ENCODE results near the gene NCOR1.
"Not testable (repeated sequence)": the region's sequence is repeated elsewhere in the genome, so short reads cannot be mapped to it uniquely, and the experiment has no call there.

NCOR1 gene

DNA sequence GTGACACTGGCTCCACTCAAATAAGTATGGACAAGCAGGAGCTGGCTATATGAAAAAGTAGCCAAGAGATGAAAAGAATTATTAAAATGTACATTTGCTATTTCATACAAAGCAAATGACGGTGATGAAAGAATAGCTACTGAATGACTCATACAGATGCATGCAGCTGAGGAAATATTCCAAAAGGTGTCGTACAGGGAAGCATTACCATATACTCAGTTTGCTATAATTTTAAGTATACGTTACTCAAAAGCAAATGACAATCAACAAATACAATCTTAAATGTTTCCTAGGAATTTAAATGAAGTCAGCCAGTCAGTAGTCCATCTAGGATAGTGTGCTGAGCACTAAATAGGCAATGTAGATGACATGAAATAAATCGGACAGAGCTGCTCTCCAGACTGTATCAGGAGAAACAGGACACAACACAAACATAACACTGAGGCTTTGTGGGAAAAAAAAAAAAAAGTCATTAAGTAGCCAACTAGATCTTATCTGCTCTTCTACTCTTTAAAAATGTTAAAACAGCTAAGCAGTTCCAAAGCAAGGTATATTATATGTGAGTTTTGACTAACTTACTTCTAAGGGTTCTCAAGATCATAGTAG, 65.0 kb downstream of the NCOR1 start:
- Histone ChIP-seq H3K27ac (ENCODE audit: low read depth, low read length, severe bottlenecking) (no peak overlapping the region), H3K4me3 (ENCODE audit: extremely low read depth, insufficient read depth, low read length, poor library complexity, severe bottlenecking) (no peak overlapping the region), H3K36me3 (ENCODE audit: control insufficient read depth, insufficient read depth, low read length) (peaks cover 61% of the 10 kb centered on the region), H3K9me3 (ENCODE audit: control insufficient read depth, low read length) (no peaks in the 10 kb centered on the region), H3K4me1 (ENCODE audit: control insufficient read depth, insufficient read depth, low read length, poor library complexity, severe bottlenecking) (no peaks in the 10 kb centered on the region)
- WGBS, 2 experiments (ENCODE audit: insufficient coverage in 2 of 2) = no CpG with 5 or more reads among the region's 4 CpGs

GRCh38 chr17:16148596-16148995, 66.7 kb downstream of the NCOR1 start:
- H3K27ac ChIP-seq (ENCODE audit: low read depth, low read length, severe bottlenecking) = no peak overlapping the region
- H3K4me1 ChIP-seq (ENCODE audit: control insufficient read depth, insufficient read depth, low read length, poor library complexity, severe bottlenecking) = no peaks in the 10 kb centered on the region
- no peak overlapping the region for H3K4me3 ChIP-seq (ENCODE audit: extremely low read depth, insufficient read depth, low read length, poor library complexity, severe bottlenecking)
- 100% methylated on average over 1 of the region's 2 CpGs; no CpG with 5 or more reads in 1 of the 2 experiments for WGBS, 2 experiments (ENCODE audit: insufficient coverage in 2 of 2)
- H3K9me3 ChIP-seq (ENCODE audit: control insufficient read depth, low read length) = no peaks in the 10 kb centered on the region
- peaks cover 58% of the 10 kb centered on the region for H3K36me3 ChIP-seq (ENCODE audit: control insufficient read depth, insufficient read depth, low read length)

GRCh38 chr17:16145319-16145890, 69.9 kb downstream of the NCOR1 start:
- not testable (repeated sequence) for H3K27ac ChIP-seq (ENCODE audit: low read depth, low read length, severe bottlenecking); H3K4me1 ChIP-seq (ENCODE audit: control insufficient read depth, insufficient read depth, low read length, poor library complexity, severe bottlenecking); H3K4me3 ChIP-seq (ENCODE audit: extremely low read depth, insufficient read depth, low read length, poor library complexity, severe bottlenecking); H3K9me3 ChIP-seq (ENCODE audit: control insufficient read depth, low read length)
- 95 to 97% methylated on average over 12 to 31 of the region's 40 CpGs for WGBS, 2 experiments (ENCODE audit: insufficient coverage in 2 of 2)
- H3K36me3 ChIP-seq (ENCODE audit: control insufficient read depth, insufficient read depth, low read length) = peaks cover 59% of the 10 kb centered on the region

GRCh38 chr17:16141685-16142084, 73.6 kb downstream of the NCOR1 start:
- peaks cover 57% of the 10 kb centered on the region for H3K36me3 ChIP-seq (ENCODE audit: control insufficient read depth, insufficient read depth, low read length)
- H3K27ac ChIP-seq (ENCODE audit: low read depth, low read length, severe bottlenecking) = no peak overlapping the region
- no peaks in the 10 kb centered on the region for H3K4me1 ChIP-seq (ENCODE audit: control insufficient read depth, insufficient read depth, low read length, poor library complexity, severe bottlenecking)
- H3K9me3 ChIP-seq (ENCODE audit: control insufficient read depth, low read length) = no peaks in the 10 kb centered on the region
- no peak overlapping the region for H3K4me3 ChIP-seq (ENCODE audit: extremely low read depth, insufficient read depth, low read length, poor library complexity, severe bottlenecking)

DNA sequence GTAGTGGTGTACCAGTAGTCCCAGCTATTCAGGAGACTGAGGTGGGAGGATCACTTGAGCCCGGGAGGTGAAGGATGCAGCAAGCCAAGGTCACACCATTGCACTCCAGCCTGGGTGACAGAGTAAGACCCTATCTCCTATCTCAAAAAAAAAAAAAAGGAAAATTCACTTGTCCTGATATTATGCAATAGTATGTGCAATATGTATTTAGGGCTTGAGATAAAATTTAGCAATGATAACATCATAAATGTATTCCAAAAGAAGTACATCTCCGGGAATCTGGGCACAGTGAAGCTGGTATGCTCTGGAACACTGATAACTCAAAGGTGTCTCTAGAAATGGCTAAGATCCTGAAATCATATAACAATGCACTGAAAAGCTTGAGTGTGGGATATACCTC, 74.5 kb downstream of the NCOR1 start:
- Histone ChIP-seq H3K4me1 (ENCODE audit: control insufficient read depth, insufficient read depth, low read length, poor library complexity, severe bottlenecking) (no peaks in the 10 kb centered on the region), H3K27ac (ENCODE audit: low read depth, low read length, severe bottlenecking) (no peak overlapping the region), H3K4me3 (ENCODE audit: extremely low read depth, insufficient read depth, low read length, poor library complexity, severe bottlenecking) (no peak overlapping the region), H3K36me3 (ENCODE audit: control insufficient read depth, insufficient read depth, low read length) (peaks cover 57% of the 10 kb centered on the region), H3K9me3 (ENCODE audit: control insufficient read depth, low read length) (no peaks in the 10 kb centered on the region)
- no CpG with 5 or more reads among the region's 2 CpGs for WGBS, 2 experiments (ENCODE audit: insufficient coverage in 2 of 2)

GRCh38 chr17:16135461-16135860, 79.9 kb downstream of the NCOR1 start:
- Histone ChIP-seq H3K4me1 (ENCODE audit: control insufficient read depth, insufficient read depth, low read length, poor library complexity, severe bottlenecking) (no peaks in the 10 kb centered on the region), H3K27ac (ENCODE audit: low read depth, low read length, severe bottlenecking) (no peak overlapping the region), H3K9me3 (ENCODE audit: control insufficient read depth, low read length) (no peaks in the 10 kb centered on the region), H3K4me3 (ENCODE audit: extremely low read depth, insufficient read depth, low read length, poor library complexity, severe bottlenecking) (no peak overlapping the region), H3K36me3 (ENCODE audit: control insufficient read depth, insufficient read depth, low read length) (peaks cover 64% of the 10 kb centered on the region)
- 93 to 94% methylated on average over 3 of the region's 5 CpGs for WGBS, 2 experiments (ENCODE audit: insufficient coverage in 2 of 2)

GRCh38 chr17:16131593-16131992, 83.7 kb downstream of the NCOR1 start:
- H3K4me1 ChIP-seq (ENCODE audit: control insufficient read depth, insufficient read depth, low read length, poor library complexity, severe bottlenecking) = no peaks in the 10 kb centered on the region
- H3K27ac ChIP-seq (ENCODE audit: low read depth, low read length, severe bottlenecking) = no peak overlapping the region
- 100% methylated on average over 2 to 3 of the region's 3 CpGs for WGBS, 2 experiments (ENCODE audit: insufficient coverage in 2 of 2)
- peaks cover 72% of the 10 kb centered on the region for H3K36me3 ChIP-seq (ENCODE audit: control insufficient read depth, insufficient read depth, low read length)
- no peak overlapping the region for H3K4me3 ChIP-seq (ENCODE audit: extremely low read depth, insufficient read depth, low read length, poor library complexity, severe bottlenecking)
- H3K9me3 ChIP-seq (ENCODE audit: control insufficient read depth, low read length) = no peaks in the 10 kb centered on the region

GRCh38 chr17:16129441-16130205, 85.7 kb downstream of the NCOR1 start:
- Histone ChIP-seq H3K27ac (ENCODE audit: low read depth, low read length, severe bottlenecking) (no peak overlapping the region), H3K36me3 (ENCODE audit: control insufficient read depth, insufficient read depth, low read length) (peaks cover 74% of the 10 kb centered on the region), H3K4me3 (ENCODE audit: extremely low read depth, insufficient read depth, low read length, poor library complexity, severe bottlenecking) (no peak overlapping the region), H3K4me1 (ENCODE audit: control insufficient read depth, insufficient read depth, low read length, poor library complexity, severe bottlenecking) (no peaks in the 10 kb centered on the region), H3K9me3 (ENCODE audit: control insufficient read depth, low read length) (no peaks in the 10 kb centered on the region)
- WGBS, 2 experiments (ENCODE audit: insufficient coverage in 2 of 2) = 87 to 94% methylated on average over 5 to 6 of the region's 6 CpGs

DNA sequence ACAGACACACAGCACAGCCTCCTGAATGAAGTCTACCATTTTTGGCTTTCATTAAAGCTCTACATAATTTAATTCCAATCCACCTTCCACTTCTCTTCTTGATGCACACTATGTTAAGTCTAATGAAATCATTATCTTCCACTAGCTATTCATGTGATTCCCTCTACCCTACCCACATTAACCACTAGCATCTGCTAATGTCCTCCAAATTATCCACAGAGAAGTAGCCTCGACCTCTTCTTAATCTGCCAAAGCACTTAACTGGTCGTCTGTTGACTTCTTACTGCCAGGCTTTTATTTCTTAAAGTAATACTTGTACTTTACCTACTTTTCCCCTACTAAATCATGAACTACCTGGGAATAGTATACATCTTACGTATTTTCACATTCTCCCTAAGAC, 91.8 kb downstream of the NCOR1 start:
- H3K4me3 ChIP-seq (ENCODE audit: extremely low read depth, insufficient read depth, low read length, poor library complexity, severe bottlenecking) = no peak overlapping the region
- peaks cover 78% of the 10 kb centered on the region for H3K36me3 ChIP-seq (ENCODE audit: control insufficient read depth, insufficient read depth, low read length)
- 100% methylated on average over 2 of the region's 3 CpGs for WGBS, 2 experiments (ENCODE audit: insufficient coverage in 2 of 2)
- no peak overlapping the region for H3K27ac ChIP-seq (ENCODE audit: low read depth, low read length, severe bottlenecking)
- no peaks in the 10 kb centered on the region for H3K9me3 ChIP-seq (ENCODE audit: control insufficient read depth, low read length)
- H3K4me1 ChIP-seq (ENCODE audit: control insufficient read depth, insufficient read depth, low read length, poor library complexity, severe bottlenecking) = no peaks in the 10 kb centered on the region

DNA sequence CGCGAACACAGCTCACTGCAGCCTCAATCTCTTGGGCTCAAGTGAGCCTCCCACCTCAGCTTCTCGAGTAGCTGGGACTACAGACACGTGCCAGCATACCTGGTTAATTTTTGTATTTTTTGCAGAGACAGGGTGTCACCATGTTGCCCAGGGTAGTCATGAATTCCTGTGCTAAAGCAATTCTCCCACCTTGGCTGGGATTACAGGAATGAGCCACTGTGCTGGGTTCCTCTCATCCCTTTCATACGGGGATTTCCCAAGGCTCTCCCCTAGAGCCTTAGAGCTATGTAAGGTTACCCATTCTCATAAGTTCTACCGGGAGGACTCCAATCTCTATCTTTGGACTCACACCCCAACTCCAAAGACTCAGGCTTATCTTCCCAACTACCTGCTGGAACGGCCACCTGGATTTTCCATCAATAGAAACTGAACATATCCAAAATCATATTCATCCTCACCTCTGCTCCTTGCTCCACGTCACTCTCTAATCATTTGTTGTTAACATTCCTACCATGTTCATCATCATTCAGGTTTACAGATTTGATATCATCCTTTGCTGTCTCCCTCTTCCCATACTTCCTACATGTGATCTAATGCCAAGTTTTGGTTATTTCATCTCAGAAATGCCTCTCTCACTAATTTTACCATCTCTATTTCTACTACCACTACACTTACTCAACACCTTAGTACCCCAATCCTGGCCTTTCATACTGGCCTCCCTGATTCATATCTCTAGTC, 92.5 kb downstream of the NCOR1 start:
- H3K4me1 ChIP-seq (ENCODE audit: control insufficient read depth, insufficient read depth, low read length, poor library complexity, severe bottlenecking) = no peaks in the 10 kb centered on the region
- no peak overlapping the region for H3K4me3 ChIP-seq (ENCODE audit: extremely low read depth, insufficient read depth, low read length, poor library complexity, severe bottlenecking)
- WGBS, 2 experiments (ENCODE audit: insufficient coverage in 2 of 2) = 93 to 96% methylated on average over 8 of the region's 8 CpGs
- no peaks in the 10 kb centered on the region for H3K9me3 ChIP-seq (ENCODE audit: control insufficient read depth, low read length)
- peaks cover 76% of the 10 kb centered on the region for H3K36me3 ChIP-seq (ENCODE audit: control insufficient read depth, insufficient read depth, low read length)
- no peak overlapping the region for H3K27ac ChIP-seq (ENCODE audit: low read depth, low read length, severe bottlenecking)

Data from mesodermal cell (in vitro differentiated cells).